Measurements from ENCODE around the gene DNM3.

DNM3 gene

GRCh38 chr1:172457479-172458130 lies 616.3 kb downstream of the DNM3 start:
- DNase-seq (ENCODE audit: low spot score): no peak

- DNase-seq (ENCODE audit: low spot score): no peak
These were observed 618.9 kb downstream of the DNM3 start for GRCh38 chr1:172460177-172460576.

- no peak for DNase-seq (ENCODE audit: low spot score)
These were observed 619.6 kb downstream of the DNM3 start for GRCh38 chr1:172460887-172461315.
